H1 (cell line): ENCODE results near the gene FOXM1. TPM values are rescaled to one million over a fixed set of nuclear protein-coding genes. Genes with fewer than 3 reads are reported as not detected.

ENCODE experiments used
- CTCF ChIA-PET: fragments of 300-600 bp; sonication (Branson Sonifier 250); formaldehyde crosslinking; loops from one replicate; lab custom pipeline; 2021; ENCODE audit not compliant: partially characterized antibody; lab: Charles Lee
- POLR2A ChIA-PET: fragments of 300-600 bp; sonication (Branson Sonifier 250); formaldehyde crosslinking; loops from one replicate; lab custom pipeline; 2021; ENCODE audit warnings: inconsistent platforms; ENCODE audit not compliant: partially characterized antibody; lab: Charles Lee
- DNase-seq, 2 experiments: peaks; one replicate each; pipeline versions ENCODE4 v3.0.0 to v3.0.0-alpha.2; 2010 to 2022; ENCODE audit warnings: low spot score in 2 of 2, low read depth in 1 of 2, mixed read lengths in 1 of 2
- FAIRE-seq: peaks from 2 replicates; lab custom pipeline; 2011; peaks lifted over from hg19 to GRCh38; lab: Jason Lieb, UNC
- H2AFZ ChIP-seq: 2 replicates; pipeline ENCODE4 v1.8.1; 2012; ENCODE audit warnings: low read length, inconsistent platforms
- H2AK5ac ChIP-seq: 2 replicates; pipeline ENCODE4 v1.6.1; 2013; ENCODE audit warnings: low read depth, low read length
- H2BK120ac ChIP-seq: replicated peaks from 2 replicates; pipeline ENCODE3; 2013; ENCODE audit warnings: low read depth, low read length, inconsistent platforms
- H2BK12ac ChIP-seq: 2 replicates; pipeline ENCODE4 v1.6.1; 2013; ENCODE audit warnings: low read depth, low read length
- H2BK15ac ChIP-seq: 2 replicates; pipeline ENCODE4 v1.6.1; 2013; ENCODE audit warnings: low read length
- H2BK20ac ChIP-seq: 2 replicates; pipeline ENCODE4 v1.6.1; 2013; ENCODE audit warnings: low read length
- H2BK5ac ChIP-seq: 2 replicates; pipeline ENCODE4 v1.6.1; 2013; ENCODE audit warnings: low read depth, low read length
- H3K14ac ChIP-seq: 2 replicates; pipeline ENCODE4 v1.6.1; 2013; ENCODE audit warnings: inconsistent platforms; ENCODE audit not compliant: insufficient read length
- H3K18ac ChIP-seq: 2 replicates; pipeline ENCODE4 v1.6.1; 2013; ENCODE audit warnings: low read length; ENCODE audit errors: extremely low read depth
- H3K23ac ChIP-seq: 2 replicates; pipeline ENCODE4 v1.6.1; 2013; ENCODE audit warnings: inconsistent platforms; ENCODE audit not compliant: insufficient read length
- H3K23me2 ChIP-seq: 2 replicates; pipeline ENCODE4 v1.6.1; 2013; ENCODE audit warnings: low read depth, low read length
- H3K27ac ChIP-seq: 2 replicates; pipeline ENCODE4 v1.6.1; 2011; ENCODE audit warnings: low read depth, low read length, inconsistent platforms
- H3K27me3 ChIP-seq, 4 experiments: replicated peaks in 1 of 4; 1 replicate in 1 of 4; 2 replicates in 3 of 4; pipeline versions ENCODE4 v1.6.1 to v1.8.1; 2011 to 2013; ENCODE audit warnings: low read length in 3 of 4, mild to moderate bottlenecking in 3 of 4, inconsistent platforms in 2 of 4, mixed read lengths in 2 of 4, moderate library complexity in 1 of 4; ENCODE audit not compliant: control insufficient read depth in 3 of 4, insufficient read depth in 3 of 4; ENCODE audit errors: extremely low read depth in 1 of 4
- H3K36me3 ChIP-seq, 4 experiments: 2 replicates each; pipeline versions ENCODE4 v1.6.1 to v1.8.1; 2011 to 2013; ENCODE audit warnings: mild to moderate bottlenecking in 4 of 4, low read length in 3 of 4, moderate library complexity in 2 of 4, control low read depth in 1 of 4, inconsistent platforms in 1 of 4; ENCODE audit not compliant: insufficient read depth in 4 of 4, control insufficient read depth in 2 of 4
- H3K4ac ChIP-seq: replicated peaks from 2 replicates; pipeline ENCODE3; 2013; ENCODE audit warnings: low read length, low read depth, mixed read lengths, inconsistent platforms; ENCODE audit not compliant: insufficient read length
- H3K4me1 ChIP-seq, 4 experiments: replicated peaks in 1 of 4; 1 replicate in 1 of 4; 2 replicates in 3 of 4; pipeline versions ENCODE4 v1.6.1 to v1.8.1; 2011 to 2013; ENCODE audit warnings: low read length in 3 of 4, inconsistent platforms in 2 of 4, mixed read lengths in 1 of 4; ENCODE audit not compliant: insufficient read depth in 4 of 4, control insufficient read depth in 3 of 4
- H3K4me2 ChIP-seq, 2 experiments: 2 replicates each; pipeline versions ENCODE4 v1.6.1 to v1.8.1; 2011 to 2013; ENCODE audit warnings: low read depth in 2 of 2, low read length in 2 of 2, control low read depth in 1 of 2, inconsistent platforms in 1 of 2, mild to moderate bottlenecking in 1 of 2; ENCODE audit not compliant: insufficient read depth in 1 of 2
- H3K4me3 ChIP-seq, 4 experiments: fragments of 200-600, 300-600 bp in 1 of 4; sonication (generic), shearing (Covaris generic), sonication (Bioruptor Twin) in 1 of 4; 2 replicates each; pipeline versions ENCODE4 v1.5.1 to v1.8.1; 2011 to 2016; ENCODE audit warnings: low read length in 4 of 4, low read depth in 3 of 4, control low read depth in 2 of 4, inconsistent platforms in 2 of 4, mild to moderate bottlenecking in 2 of 4, mixed read lengths in 1 of 4, moderate library complexity in 1 of 4; ENCODE audit not compliant: insufficient read depth in 2 of 4; ENCODE audit errors: extremely low read depth in 1 of 4
- H3K56ac ChIP-seq: replicated peaks from 2 replicates; pipeline ENCODE3; 2013; ENCODE audit warnings: low read depth, mild to moderate bottlenecking, mixed read lengths, low read length, inconsistent platforms; ENCODE audit not compliant: insufficient read length
- H3K79me1 ChIP-seq: 2 replicates; pipeline ENCODE4 v1.6.1; 2013; ENCODE audit warnings: low read depth, low read length, control low read depth
- H3K79me2 ChIP-seq, 2 experiments: 2 replicates each; pipeline versions ENCODE4 v1.6.1 to v1.8.1; 2012 to 2013; ENCODE audit warnings: low read length in 2 of 2, mild to moderate bottlenecking in 2 of 2, inconsistent platforms in 1 of 2; ENCODE audit not compliant: insufficient read depth in 2 of 2, control insufficient read depth in 1 of 2
- H3K9ac ChIP-seq, 4 experiments: replicated peaks in 1 of 4; 1 replicate in 1 of 4; 2 replicates in 3 of 4; pipeline versions ENCODE4 v1.6.1 to v1.8.1; 2011 to 2013; ENCODE audit warnings: low read depth in 3 of 4, low read length in 3 of 4, control low read depth in 2 of 4, mild to moderate bottlenecking in 2 of 4, moderate library complexity in 2 of 4, inconsistent platforms in 1 of 4; ENCODE audit errors: extremely low read depth in 1 of 4
- H3K9me3 ChIP-seq, 2 experiments: 2 replicates each; pipeline versions ENCODE4 v1.6.1 to v1.8.1; 2012 to 2013; ENCODE audit warnings: mild to moderate bottlenecking in 2 of 2, moderate library complexity in 2 of 2, control low read depth in 1 of 2, inconsistent platforms in 1 of 2, low read depth in 1 of 2, low read length in 1 of 2, mixed read lengths in 1 of 2; ENCODE audit not compliant: insufficient read depth in 2 of 2
- H4K20me1 ChIP-seq, 2 experiments: replicated peaks in 1 of 2; 2 replicates each; pipeline versions ENCODE3 to v1.8.1; 2011 to 2013; ENCODE audit warnings: inconsistent platforms in 2 of 2, low read length in 2 of 2, mild to moderate bottlenecking in 1 of 2; ENCODE audit not compliant: insufficient read depth in 2 of 2, control insufficient read depth in 1 of 2
- H4K5ac ChIP-seq: 2 replicates; pipeline ENCODE4 v1.6.1; 2013; ENCODE audit warnings: low read length, low read depth, mixed read lengths, inconsistent platforms; ENCODE audit not compliant: insufficient read length
- H4K8ac ChIP-seq: 2 replicates; pipeline ENCODE4 v1.8.0; 2013; ENCODE audit warnings: mild to moderate bottlenecking, moderate library complexity, low read length, inconsistent platforms; ENCODE audit not compliant: insufficient read depth; ENCODE audit errors: extremely low read depth
- H4K91ac ChIP-seq: replicated peaks from 2 replicates; pipeline ENCODE3; 2013; ENCODE audit warnings: low read length, mixed read lengths, inconsistent platforms; ENCODE audit not compliant: insufficient read length
- CBX8 ChIP-seq: fragments of 300-800, 300-1000 bp; sonication (generic); IDR thresholded peaks from 2 replicates; pipeline ENCODE4 v1.7.1; 2016; ENCODE audit warnings: low read depth, low read length, borderline replicate concordance
- CHD1 ChIP-seq: IDR thresholded peaks from 2 replicates; pipeline ENCODE4 v1.6.1; 2012; ENCODE audit warnings: low read depth, low read length, improper control_type of control experiment
- EZH2 ChIP-seq: fragments of 200-600 bp; sonication (generic); IDR thresholded peaks from 2 replicates; pipeline ENCODE4 v1.7.1; 2012; ENCODE audit warnings: low read depth, mild to moderate bottlenecking, moderate library complexity, low read length, inconsistent platforms; ENCODE audit not compliant: severe bottlenecking
- KDM1A ChIP-seq: fragments of 200-600, 300-600 bp; sonication (generic); IDR thresholded peaks from 2 replicates; pipeline ENCODE4 v1.7.1; 2016; ENCODE audit warnings: mild to moderate bottlenecking, low read length, borderline replicate concordance
- KDM5A ChIP-seq: fragments of 200-600 bp; IDR thresholded peaks from 2 replicates; pipeline ENCODE4 v1.7.1; 2012; ENCODE audit warnings: mild to moderate bottlenecking, low read length, inconsistent platforms, mixed read lengths
- NANOG ChIP-seq: IDR thresholded peaks from 2 replicates; pipeline ENCODE4 v1.6.1; 2011; ENCODE audit warnings: low read length, low read depth, mild to moderate bottlenecking, inconsistent platforms; ENCODE audit not compliant: insufficient read depth, poor library complexity, severe bottlenecking
- NRF1 ChIP-seq: IDR thresholded peaks from 2 replicates; pipeline ENCODE4 v1.6.1; 2011; ENCODE audit warnings: mild to moderate bottlenecking, low read depth, low read length, improper control_type of control experiment
- SP2 ChIP-seq: IDR thresholded peaks from 2 replicates; pipeline ENCODE4 v1.6.1; 2012; ENCODE audit warnings: mild to moderate bottlenecking, low read length, inconsistent platforms
- SUZ12 ChIP-seq: fragments of 200-600 bp; sonication (generic); IDR thresholded peaks from 2 replicates; pipeline ENCODE4 v1.6.1; 2012; ENCODE audit warnings: mild to moderate bottlenecking, inconsistent platforms, low read length, moderate library complexity, mixed read lengths
- TAF1 ChIP-seq: IDR thresholded peaks from 2 replicates; pipeline ENCODE4 v1.6.1; 2011; ENCODE audit warnings: mild to moderate bottlenecking, low read depth, low read length
- TAF7 ChIP-seq: optimal IDR thresholded peaks from 2 replicates; pipeline ENCODE3; 2011; ENCODE audit warnings: low read depth, mild to moderate bottlenecking, inconsistent platforms, low read length, moderate library complexity, borderline replicate concordance
- TCF12 ChIP-seq: IDR thresholded peaks from 2 replicates; pipeline ENCODE4 v1.6.1; 2011; ENCODE audit warnings: low read depth, mild to moderate bottlenecking, low read length
- USF2 ChIP-seq: IDR thresholded peaks from 2 replicates; pipeline ENCODE4 v1.6.1; 2011; ENCODE audit warnings: low read length, improper control_type of control experiment
- WGBS, 2 experiments: shearing (Covaris generic) in 1 of 2; methylation state at CpG; one replicate each; pipeline versions ENCODE4 v1.1.6 to v1.1.7; 2013 to 2015; ENCODE audit warnings: low lambda C conversion rate in 2 of 2, mixed read lengths in 2 of 2, inconsistent platforms in 1 of 2, low coverage in 1 of 2, missing lambda C conversion rate in 1 of 2; ENCODE audit not compliant: insufficient replicate concordance in 2 of 2, insufficient coverage in 1 of 2, insufficient read length in 1 of 2; ENCODE audit errors: extremely low coverage in 1 of 2, missing lambda C conversion rate in 1 of 2; 5-methylcytosine and 5-hydroxymethylcytosine counted together
- polyA plus RNA-seq, 7 experiments: library from polyadenylated mRNA; depleted of rRNA in 3 of 7; stranded (reverse) in 5 of 7; unstranded in 2 of 7; fragments of >200 nt in 5 of 7; fragments of 200-250 nt in 2 of 7; gene quantifications; 1 replicate in 5 of 7; 2 replicates in 1 of 7; 4 replicates in 1 of 7; pipeline versions ENCODE4 v1.2.1 to v1.2.3, GENCODE V29; 2011 to 2013; ENCODE audit warnings: missing spikeins in 2 of 7, mixed read lengths in 2 of 7
- total RNA-seq: library from RNA; stranded (reverse); fragmentation: NEBNext Ultra II Directional; extraction: Animal tissue kit (Norgen Biotek cat#: 25700); gene quantifications from 2 replicates; pipeline ENCODE4 v1.2.1, GENCODE V29; 2021

Gene FOXM1
- total and polyA plus RNA-seq, 2 of the 8 experiments (the other 6 are each of a cell fraction or from before 2014, with no cell fraction given) = 58.1 to 121 TPM

- Histone ChIP-seq H2AK5ac (no peak overlapping the region), H3K36me3 (no peaks in the 10 kb centered on the region; a peak in 1 of 8 replicates), H2BK5ac (no peak overlapping the region), H3K23me2 (no peaks in the 10 kb centered on the region), H3K56ac (no peak overlapping the region), H3K27ac (no peak overlapping the region), H2AFZ (no peak overlapping the region), H4K91ac (no peak overlapping the region), H3K4ac (no peak overlapping the region), H3K27me3 (no peaks in the 10 kb centered on the region), H4K8ac (no peak overlapping the region; the same call in 1 of the 2 replicates), H3K4me2 (no peak overlapping the region), H4K20me1 (peaks cover 0 to 3% of the 10 kb centered on the region in 2 experiments), H2BK20ac (no peak overlapping the region), H3K18ac (no peak overlapping the region), H3K79me1 (no peaks in the 10 kb centered on the region), H2BK120ac (no peak overlapping the region), H3K23ac (no peak overlapping the region), H3K4me1 (peaks cover 0 to 4% (median 3%) of the 10 kb centered on the region in 4 experiments; a peak in 6 of 7 replicates), H3K4me3 (no peak overlapping the region), H3K9ac (no peak overlapping the region), H3K79me2 (no peaks in the 10 kb centered on the region), H3K9me3 (no peaks in the 10 kb centered on the region), H2BK15ac (no peak overlapping the region), H3K14ac (no peak overlapping the region), H2BK12ac (no peak overlapping the region), H4K5ac (no peak overlapping the region)
- DNase-seq = no peak
- WGBS, 2 experiments = 96% methylated on average over 5 of the region's 5 CpGs; no CpG with 5 or more reads in 1 of the 2 experiments
- ChIA-PET POLR2A (interaction anchor here (1.0 to 1.3 kb wide), 3 partner anchors 9 to 18 kb away, joined by 4 to 5 read pairs (median 4); no protein-coding TSS in a partner anchor), CTCF (interaction anchor here (0.9 to 6.3 kb wide), 7 partner anchors 9 to 161 kb away, joined by 3 to 84 read pairs (median 3); partner anchors contain the start of gene TEX52)
- TF ChIP-seq NRF1 (no peak), TAF1 (no peak), KDM5A (no peak), EZH2 (no peak), SP2 (no peak), CHD1 (no peak), TAF7 (no peak), NANOG (no peak), TCF12 (no peak), SUZ12 (no peak), KDM1A (no peak), CBX8 (no peak), USF2 (no peak)
- FAIRE-seq = no peak
These were observed 34.0 kb downstream of the FOXM1 start for GRCh38 chr12:2842948-2843347.
